H1 (cell line): ENCODE measurements around the gene ATXN3.

Experiments
- CEBPB ChIP-seq: IDR thresholded peaks from 2 replicates; pipeline ENCODE4 v1.6.1; 2012; ENCODE audit warnings: low read depth, low read length
- CHD2 ChIP-seq: IDR thresholded peaks from 2 replicates; pipeline ENCODE4 v1.6.1; 2012; ENCODE audit warnings: low read length, improper control_type of control experiment
- CTCF ChIP-seq, 3 experiments: IDR thresholded peaks; 1 replicate in 2 of 3; 2 replicates in 1 of 3; pipeline versions ENCODE4 v1.5.1 to v1.6.1; 2011; ENCODE audit warnings: low read length in 3 of 3, mild to moderate bottlenecking in 3 of 3, inconsistent platforms in 2 of 3, low read depth in 1 of 3, moderate library complexity in 1 of 3; ENCODE audit not compliant: insufficient read depth in 1 of 3; ENCODE audit errors: control extremely low read depth in 1 of 3
- JUN ChIP-seq: IDR thresholded peaks from 2 replicates; pipeline ENCODE4 v1.6.1; 2011; ENCODE audit warnings: low read depth, mild to moderate bottlenecking, improper control_type of control experiment, low read length
- JUND ChIP-seq: IDR thresholded peaks from 2 replicates; pipeline ENCODE4 v1.6.1; 2011; ENCODE audit warnings: mild to moderate bottlenecking, improper control_type of control experiment, low read length
- KDM1A ChIP-seq: fragments of 200-600, 300-600 bp; sonication (generic); IDR thresholded peaks from 2 replicates; pipeline ENCODE4 v1.7.1; 2016; ENCODE audit warnings: mild to moderate bottlenecking, low read length, borderline replicate concordance
- MAX ChIP-seq: IDR thresholded peaks from 2 replicates; pipeline ENCODE4 v1.6.1; 2012; ENCODE audit warnings: inconsistent platforms
- POLR2A ChIP-seq, 2 experiments: IDR thresholded peaks; 1 replicate in 1 of 2; 2 replicates in 1 of 2; pipeline ENCODE4 v1.6.1; 2011; ENCODE audit warnings: low read depth in 2 of 2, low read length in 2 of 2, mild to moderate bottlenecking in 2 of 2; ENCODE audit errors: control extremely low read depth in 1 of 2
- RFX5 ChIP-seq: IDR thresholded peaks from 2 replicates; pipeline ENCODE4 v1.6.1; 2011; ENCODE audit warnings: low read depth, low read length, improper control_type of control experiment, borderline replicate concordance
- SIN3A ChIP-seq, 2 experiments: IDR thresholded peaks in 1 of 2; conservative IDR thresholded peaks in 1 of 2; 2 replicates each; pipeline ENCODE4 v1.6.1; 2011 to 2012; ENCODE audit warnings: low read length in 2 of 2, improper control_type of control experiment in 1 of 2, low read depth in 1 of 2, mild to moderate bottlenecking in 1 of 2
- TAF1 ChIP-seq: IDR thresholded peaks from 2 replicates; pipeline ENCODE4 v1.6.1; 2011; ENCODE audit warnings: mild to moderate bottlenecking, low read depth, low read length
- USF2 ChIP-seq: IDR thresholded peaks from 2 replicates; pipeline ENCODE4 v1.6.1; 2011; ENCODE audit warnings: low read length, improper control_type of control experiment

- TF ChIP-seq CEBPB (no peak), RFX5 (no peak), CTCF (IDR thresholded peaks at IDR 0.05; ENCODE audit: control extremely low read depth in 1 of 3, insufficient read depth in 1 of 3, low read depth in 1 of 3, low read length in 3 of 3) (no peak), JUN (no peak), SIN3A (conservative IDR thresholded peaks at IDR 0.05 in 1 of 2, IDR thresholded peaks at IDR 0.05 in 1 of 2; ENCODE audit: low read depth in 1 of 2, low read length in 2 of 2) (no peak), USF2 (no peak), POLR2A (IDR thresholded peaks at IDR 0.05; ENCODE audit: control extremely low read depth in 1 of 2, low read depth in 2 of 2, low read length in 2 of 2) (no peak), TAF1 (no peak), CHD2 (no peak), JUND (no peak), MAX (no peak), KDM1A (no peak)
Measured at GRCh38 chr14:92105073-92105892, 1.1 kb downstream of the ATXN3 start.
